ENCODE results near the gene PARD3B. TPM values are rescaled to one million over a fixed set of nuclear protein-coding genes. Genes with fewer than 3 reads are reported as not detected.

The PARD3B gene
- total RNA-seq, 1 donor from 2014 or later, result 8.4 TPM

DNA sequence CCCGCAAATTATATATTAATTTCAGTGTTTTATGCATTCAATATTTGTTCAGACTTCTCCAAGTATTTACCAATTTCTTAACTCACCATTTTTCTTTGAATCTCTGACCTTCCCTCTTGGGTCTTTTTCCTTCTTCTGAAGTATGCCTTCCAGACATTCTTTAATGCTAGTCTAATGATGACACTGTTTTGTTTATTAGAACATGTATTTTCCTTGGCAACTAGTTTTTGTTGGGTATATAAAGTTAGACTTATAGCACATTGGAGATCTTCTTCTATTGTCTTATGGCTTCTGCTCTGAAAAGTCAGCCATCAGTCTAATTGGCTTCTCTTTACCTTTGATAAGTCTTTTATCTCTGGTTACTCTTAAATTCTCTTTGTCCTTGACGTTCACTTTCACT, 713.8 kb downstream of the PARD3B start:
- no peak for DNase-seq (ENCODE audit: low read depth, low spot score)

DNA sequence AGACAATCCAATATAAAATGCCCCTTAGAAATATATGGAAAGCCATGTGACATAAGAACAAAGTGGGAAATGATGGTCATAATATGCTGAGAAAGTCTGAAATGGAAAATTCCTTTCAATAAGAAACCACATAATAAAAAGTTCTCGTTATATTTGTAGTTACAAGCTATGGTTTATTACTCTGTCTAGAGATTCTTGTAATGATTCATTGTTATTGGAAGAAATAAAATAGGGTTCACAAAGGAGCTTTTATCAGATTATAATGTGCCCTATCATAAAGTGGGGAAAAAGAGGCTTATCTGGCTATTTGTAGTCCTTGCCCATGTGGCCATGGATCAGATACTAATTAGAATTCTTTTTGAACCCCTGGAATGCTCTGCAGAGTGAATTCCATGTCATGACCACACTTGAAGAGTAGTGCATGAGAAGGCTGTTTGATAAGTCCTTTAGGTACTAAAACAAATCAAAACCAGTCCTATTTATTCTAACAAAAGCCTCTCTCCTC, 716.3 kb downstream of the PARD3B start:
- DNase-seq (ENCODE audit: low read depth, low spot score), result no peak

GRCh38 chr2:205267323-205267722, 722.0 kb downstream of the PARD3B start:
- DNase-seq (ENCODE audit: low read depth, low spot score), result no peak

GRCh38 chr2:205270689-205271088, 725.4 kb downstream of the PARD3B start:
- peak; percentile 65 for DNase-seq (ENCODE audit: low read depth, low spot score)

- DNase-seq (ENCODE audit: low read depth, low spot score), result no peak
These were observed 727.9 kb downstream of the PARD3B start for GRCh38 chr2:205273148-205273547.

- DNase-seq (ENCODE audit: low read depth, low spot score), result no peak
These were observed 728.4 kb downstream of the PARD3B start for GRCh38 chr2:205273627-205274026.

GRCh38 chr2:205274801-205275200, 729.5 kb downstream of the PARD3B start:
- no peak for DNase-seq (ENCODE audit: low read depth, low spot score)

- no peak for DNase-seq (ENCODE audit: low read depth, low spot score)
These were observed 731.0 kb downstream of the PARD3B start for GRCh38 chr2:205276116-205276777.

DNA sequence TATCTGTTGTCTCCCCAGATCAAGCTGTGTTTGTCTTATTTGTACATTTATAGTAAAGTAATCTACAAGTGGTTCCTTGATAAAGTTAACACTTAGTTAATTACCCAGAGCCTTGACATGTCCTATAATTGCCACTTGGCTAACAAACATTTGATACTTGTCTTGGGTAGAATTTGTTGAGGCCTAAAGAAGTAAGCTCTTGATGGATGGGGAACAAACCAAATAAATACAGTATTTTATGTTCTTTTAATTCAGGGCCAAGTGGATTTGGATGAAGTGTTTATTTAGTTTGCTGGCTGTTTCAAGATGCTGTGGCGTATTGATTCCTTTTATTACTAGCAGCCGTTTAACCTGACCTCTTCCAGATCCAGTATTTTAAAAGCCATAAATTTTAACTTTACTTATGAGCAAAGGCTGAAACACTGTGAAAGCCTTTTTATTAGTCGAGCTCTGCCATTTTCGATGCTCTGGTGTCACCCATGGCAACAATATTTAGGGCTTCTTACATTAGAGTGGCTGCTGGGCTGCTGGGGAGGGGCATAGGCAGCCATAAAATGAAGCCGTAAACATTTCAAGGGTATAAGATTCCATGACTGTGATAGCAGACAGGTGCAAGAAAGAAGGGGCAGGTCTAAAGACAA, 735.4 kb downstream of the PARD3B start:
- DNase-seq (ENCODE audit: low read depth, low spot score), result no peak

DNA sequence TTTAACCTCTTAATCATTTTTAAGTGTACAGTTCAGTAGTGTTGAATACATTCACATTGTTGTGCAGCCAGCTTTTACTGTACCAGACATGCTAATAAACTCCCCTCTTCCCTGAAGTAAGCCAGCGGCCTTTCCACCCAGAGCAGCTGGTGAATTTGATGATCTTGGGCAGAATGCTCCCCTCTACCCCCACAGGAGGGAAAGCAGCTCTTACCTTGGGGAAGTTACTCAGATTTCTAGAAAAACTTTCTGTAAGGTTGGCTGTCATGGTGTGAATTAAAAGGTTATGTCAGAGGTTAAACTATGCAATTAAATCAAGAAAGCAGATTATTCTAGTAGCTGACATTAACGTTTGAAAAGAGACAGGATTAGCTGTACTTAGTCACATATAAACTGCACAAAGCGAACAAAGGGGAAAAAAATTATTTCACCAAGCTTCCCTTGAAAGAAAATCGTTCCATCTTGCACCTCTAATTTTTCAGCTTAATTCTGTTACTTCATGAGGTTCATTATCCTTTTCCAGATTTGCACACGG, 738.5 kb downstream of the PARD3B start:
- DNase-seq (ENCODE audit: low read depth, low spot score), result no peak

GRCh38 chr2:205284334-205284733, 739.1 kb downstream of the PARD3B start:
- no peak for DNase-seq (ENCODE audit: low read depth, low spot score)

DNA sequence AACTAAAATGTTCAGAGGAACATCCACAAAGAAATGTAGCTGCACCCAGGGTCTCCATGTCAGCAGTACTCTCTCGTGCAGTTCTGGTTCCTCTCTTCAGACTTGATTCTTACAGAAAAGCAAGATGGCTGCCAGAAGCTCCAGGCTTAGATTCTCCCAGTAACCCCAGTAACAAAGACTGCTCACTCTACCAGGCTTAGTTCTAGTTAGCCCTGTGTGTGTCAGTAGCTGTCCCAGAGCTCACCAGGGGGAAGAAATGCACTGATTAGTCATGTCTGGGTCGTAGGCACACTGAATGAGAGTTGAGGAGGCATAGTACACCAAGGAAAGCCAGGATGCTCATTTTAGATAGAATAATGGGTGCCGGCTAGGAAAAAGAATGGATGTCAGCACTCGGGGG, 742.0 kb downstream of the PARD3B start:
- DNase-seq (ENCODE audit: low read depth, low spot score), result no peak

DNA sequence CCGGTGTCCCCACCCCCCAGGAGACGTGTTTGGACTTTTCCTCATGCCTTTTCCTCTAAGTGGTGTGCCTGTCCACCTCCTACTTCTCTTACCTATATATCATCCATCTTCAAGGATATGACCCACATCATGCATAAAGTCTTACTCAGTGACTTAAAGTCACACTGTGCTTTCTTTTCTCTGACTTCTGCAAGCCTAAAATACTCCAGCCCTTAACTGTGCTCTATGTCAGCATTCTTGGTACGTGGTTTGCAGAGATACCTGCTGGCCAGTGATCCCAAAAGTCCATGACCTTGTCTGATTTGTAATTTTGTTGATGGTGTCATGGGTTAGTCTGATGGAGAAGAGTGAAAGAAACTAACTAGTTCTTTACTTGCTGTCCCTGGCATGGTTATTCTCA, 743.4 kb downstream of the PARD3B start:
- no peak for DNase-seq (ENCODE audit: low read depth, low spot score)

GRCh38 chr2:205290299-205290698, 745.0 kb downstream of the PARD3B start:
- no peak for DNase-seq (ENCODE audit: low read depth, low spot score)

- no peak for DNase-seq (ENCODE audit: low read depth, low spot score)
These were observed 747.5 kb downstream of the PARD3B start for GRCh38 chr2:205292665-205293295.

DNA sequence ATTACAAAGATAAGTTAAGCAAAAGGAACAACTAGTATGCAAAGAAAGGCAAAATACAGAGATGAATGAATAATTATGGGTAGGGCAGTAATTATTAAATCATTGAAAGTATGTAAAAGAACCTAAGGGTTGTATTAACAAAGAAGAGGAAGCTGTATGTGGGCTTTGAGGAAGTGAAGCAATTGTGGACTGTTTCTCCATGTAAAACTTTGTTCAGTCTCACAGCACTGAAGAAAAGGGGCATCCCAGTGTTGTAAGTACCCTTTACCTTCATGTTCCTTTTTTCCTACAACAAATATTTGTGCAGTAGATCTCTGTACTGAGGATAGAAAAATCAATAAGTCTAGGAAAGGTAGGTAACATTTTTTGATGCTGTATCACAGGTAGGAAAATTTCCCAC, 748.3 kb downstream of the PARD3B start:
- DNase-seq (ENCODE audit: low read depth, low spot score), result no peak

DNA sequence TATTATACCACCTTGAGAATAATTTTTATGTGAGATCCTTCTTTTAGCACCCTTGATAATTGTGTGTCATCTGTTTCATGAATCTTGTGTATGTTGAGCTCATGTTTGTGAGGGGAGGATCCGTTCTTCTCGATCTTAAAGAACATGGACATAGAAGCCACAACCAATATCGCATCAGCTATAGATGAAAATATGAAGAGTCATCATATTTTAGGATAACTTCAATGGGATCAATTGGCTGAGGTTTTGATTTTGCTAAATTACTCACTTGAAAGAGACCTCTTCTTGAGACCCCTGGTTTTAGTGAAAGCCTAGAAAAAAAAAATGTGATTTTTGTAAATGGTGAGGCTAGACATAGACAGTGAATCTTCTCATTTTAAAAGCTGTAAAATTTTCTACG, 751.7 kb downstream of the PARD3B start:
- no peak for DNase-seq (ENCODE audit: low read depth, low spot score)

DNA sequence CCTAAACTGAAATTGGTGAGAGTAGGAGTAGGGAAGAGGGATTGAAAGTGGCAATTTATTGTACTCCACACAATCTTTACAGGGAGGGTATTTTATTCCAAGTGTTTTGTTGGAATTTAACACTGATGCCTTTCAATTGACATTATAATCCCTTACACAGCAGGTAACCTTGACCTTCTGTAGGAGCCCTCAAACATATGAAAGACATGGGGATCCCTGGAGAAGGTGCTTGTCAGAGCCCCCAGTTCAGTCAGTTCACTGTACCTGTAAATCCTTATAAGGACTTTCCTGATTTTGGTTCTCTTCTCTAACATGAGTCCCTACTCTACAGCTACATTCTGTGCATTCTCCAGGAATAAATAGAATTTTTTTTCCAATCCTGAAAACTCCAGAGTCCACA, 752.1 kb downstream of the PARD3B start:
- DNase-seq (ENCODE audit: low read depth, low spot score), result no peak

GRCh38 chr2:205297846-205298245, 752.6 kb downstream of the PARD3B start:
- DNase-seq (ENCODE audit: low read depth, low spot score), result no peak

GRCh38 chr2:205311201-205311600, 765.9 kb downstream of the PARD3B start:
- DNase-seq (ENCODE audit: low read depth, low spot score), result no peak

DNA sequence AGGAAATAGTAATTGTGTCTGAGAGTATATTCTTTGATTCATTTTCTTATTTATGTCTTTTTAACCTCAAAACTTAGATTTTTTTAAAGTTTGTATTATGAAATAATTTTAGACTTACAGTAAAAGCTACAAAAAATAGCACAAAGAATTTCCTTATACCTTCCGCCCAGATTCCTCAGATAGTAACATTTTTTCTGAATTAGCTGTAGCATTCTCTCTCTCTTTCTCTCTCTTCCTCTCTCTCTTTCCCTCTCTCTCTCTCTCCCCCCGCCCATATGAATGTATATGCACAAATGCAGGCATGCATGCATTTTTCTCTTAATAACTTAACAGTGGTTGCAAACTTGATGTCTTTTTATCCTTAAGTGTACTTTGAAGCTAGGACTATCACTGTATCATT, 776.0 kb downstream of the PARD3B start:
- no peak for DNase-seq (ENCODE audit: low read depth, low spot score)

GRCh38 chr2:205323929-205324328, 778.7 kb downstream of the PARD3B start:
- no peak for DNase-seq (ENCODE audit: low read depth, low spot score)
